ENCODE results near the gene RAB7A. TPM values are rescaled to one million over a fixed set of nuclear protein-coding genes. Genes with fewer than 3 reads are reported as not detected.

RAB7A gene
- total RNA-seq, 6 experiments from 2014 or later = 84.0 to 145 (median 119) TPM

DNA sequence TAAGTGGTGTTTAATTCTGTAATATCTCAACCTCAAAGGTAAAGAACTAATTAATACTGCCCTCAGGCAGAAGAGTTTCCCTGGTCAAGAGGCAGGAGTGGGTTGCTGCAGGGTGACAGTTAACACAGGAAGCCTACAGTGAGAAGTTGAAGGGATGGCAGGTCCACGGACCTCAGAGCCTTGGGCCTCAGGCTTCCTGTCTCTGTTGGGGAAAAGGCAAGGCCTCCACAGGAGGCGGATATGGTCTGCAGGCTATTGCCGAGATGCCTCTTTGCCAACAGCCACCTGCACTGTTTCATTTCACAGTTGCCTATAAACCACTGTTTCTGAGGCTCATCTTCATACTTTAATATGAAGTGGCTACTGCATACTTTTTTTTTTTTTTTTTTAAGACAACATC, 42.0 kb upstream of the RAB7A start:
- no peaks in the 10 kb centered on the region for H3K9me3 ChIP-seq
- 43% methylated on average over 1 of the region's 3 CpGs for WGBS (ENCODE audit: insufficient coverage, low coverage, low lambda C conversion rate, missing lambda C conversion rate)
- H3K36me3 ChIP-seq = no peaks in the 10 kb centered on the region
- no peaks in the 10 kb centered on the region for H3K4me1 ChIP-seq
- no peak overlapping the region for H3K27ac ChIP-seq
- no peak overlapping the region for H3K4me3 ChIP-seq
- intact Hi-C loops (cut with DNase I) = loop anchor here in 1 of 2 donors (5.0 kb wide), 1 partner anchor 113 kb away; no protein-coding TSS in a partner anchor
- ATAC-seq (no peak), DNase-seq (no peak)
- TF ChIP-seq, protein P1, sequence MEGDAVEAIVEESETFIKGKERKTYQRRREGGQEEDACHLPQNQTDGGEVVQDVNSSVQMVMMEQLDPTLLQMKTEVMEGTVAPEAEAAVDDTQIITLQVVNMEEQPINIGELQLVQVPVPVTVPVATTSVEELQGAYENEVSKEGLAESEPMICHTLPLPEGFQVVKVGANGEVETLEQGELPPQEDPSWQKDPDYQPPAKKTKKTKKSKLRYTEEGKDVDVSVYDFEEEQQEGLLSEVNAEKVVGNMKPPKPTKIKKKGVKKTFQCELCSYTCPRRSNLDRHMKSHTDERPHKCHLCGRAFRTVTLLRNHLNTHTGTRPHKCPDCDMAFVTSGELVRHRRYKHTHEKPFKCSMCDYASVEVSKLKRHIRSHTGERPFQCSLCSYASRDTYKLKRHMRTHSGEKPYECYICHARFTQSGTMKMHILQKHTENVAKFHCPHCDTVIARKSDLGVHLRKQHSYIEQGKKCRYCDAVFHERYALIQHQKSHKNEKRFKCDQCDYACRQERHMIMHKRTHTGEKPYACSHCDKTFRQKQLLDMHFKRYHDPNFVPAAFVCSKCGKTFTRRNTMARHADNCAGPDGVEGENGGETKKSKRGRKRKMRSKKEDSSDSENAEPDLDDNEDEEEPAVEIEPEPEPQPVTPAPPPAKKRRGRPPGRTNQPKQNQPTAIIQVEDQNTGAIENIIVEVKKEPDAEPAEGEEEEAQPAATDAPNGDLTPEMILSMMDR (IDR thresholded peaks at IDR 0.05) = no peak
- TF ChIP-seq POLR2A (IDR thresholded peaks at IDR 0.05) = no peak
- no peaks in the 10 kb centered on the region for H3K27me3 ChIP-seq

DNA sequence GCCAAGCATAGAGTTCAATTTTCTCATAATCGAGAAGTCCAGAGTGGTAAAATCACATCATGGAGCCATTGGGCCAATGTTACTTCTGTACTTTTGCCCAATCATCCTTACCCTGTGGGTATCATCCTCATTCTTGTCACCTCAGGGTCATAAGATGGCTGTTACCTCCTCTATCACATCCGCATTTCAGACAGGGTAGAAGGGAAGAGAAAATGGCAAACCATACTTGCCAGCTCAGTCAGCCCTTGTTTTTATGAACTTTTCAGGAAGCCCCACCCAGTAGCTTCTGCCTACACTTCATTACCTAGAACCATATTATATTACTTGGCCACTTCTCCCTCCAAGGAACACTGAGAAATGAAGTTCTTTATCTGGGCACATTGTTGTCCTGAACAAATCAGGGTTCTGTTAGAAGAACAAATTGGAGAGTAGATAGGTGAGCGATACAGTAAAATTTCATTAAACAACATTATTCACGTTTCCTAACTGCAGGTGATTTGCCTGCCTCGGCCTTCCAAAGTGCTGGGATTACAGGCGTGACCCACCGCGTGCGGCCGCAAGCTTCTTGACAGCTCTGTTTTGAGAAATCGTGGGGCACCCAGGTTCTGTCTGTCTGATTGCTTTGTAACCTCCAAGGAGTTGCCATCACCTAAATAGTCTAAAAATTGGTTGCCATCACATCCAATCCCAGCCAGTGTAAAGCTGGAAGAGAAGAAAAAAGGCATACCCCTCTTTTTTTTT, 40.8 kb upstream of the RAB7A start:
- no peaks in the 10 kb centered on the region for H3K4me1 ChIP-seq

DNA sequence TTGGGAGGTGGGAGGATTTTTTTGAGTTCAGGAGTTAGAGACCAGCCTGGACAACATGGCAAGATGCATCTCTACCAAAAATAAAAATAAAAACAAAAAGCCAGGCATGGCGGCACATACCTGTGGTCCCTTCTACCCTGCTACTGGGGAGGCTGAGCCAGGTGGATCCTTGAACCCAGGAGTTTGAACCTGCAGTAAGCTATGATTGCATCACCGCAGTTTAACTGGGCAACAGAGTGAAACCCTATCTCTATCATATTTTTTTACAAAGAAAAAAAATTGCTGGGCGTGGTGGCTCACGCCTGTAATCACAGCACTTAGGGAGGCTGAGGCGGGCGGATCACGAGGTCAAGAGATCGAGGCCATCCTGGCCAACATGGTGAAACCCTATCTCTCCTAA, 39.5 kb upstream of the RAB7A start:
- H3K36me3 ChIP-seq = no peaks in the 10 kb centered on the region
- H3K27me3 ChIP-seq = no peaks in the 10 kb centered on the region
- no peak overlapping the region for H3K4me3 ChIP-seq
- intact Hi-C loops (cut with DNase I) = no loop called here
- ATAC-seq (no peak), DNase-seq (no peak)
- no peak overlapping the region for H3K27ac ChIP-seq
- H3K9me3 ChIP-seq = no peaks in the 10 kb centered on the region
- TF ChIP-seq, protein P1 (IDR thresholded peaks at IDR 0.05) = no peak
- no peak for TF ChIP-seq POLR2A (IDR thresholded peaks at IDR 0.05)
- no peaks in the 10 kb centered on the region for H3K4me1 ChIP-seq
- 81% methylated on average over 8 of the region's 8 CpGs for WGBS (ENCODE audit: insufficient coverage, low coverage, low lambda C conversion rate, missing lambda C conversion rate)

More for the DNA sequence above, 40.8 kb upstream of the RAB7A start:
- Histone ChIP-seq H3K9me3 (no peaks in the 10 kb centered on the region), H3K27ac (no peak overlapping the region), H3K4me3 (no peak overlapping the region), H3K36me3 (no peaks in the 10 kb centered on the region), H3K27me3 (no peaks in the 10 kb centered on the region)
- intact Hi-C loops (cut with DNase I) = loop anchor here in 1 of 2 donors (5.0 kb wide), 1 partner anchor 112 kb away; no protein-coding TSS in a partner anchor
- ATAC-seq (no peak), DNase-seq (no peak)
- TF ChIP-seq, protein P1 (IDR thresholded peaks at IDR 0.05) = no peak
- TF ChIP-seq POLR2A (IDR thresholded peaks at IDR 0.05) = no peak
- 90% methylated on average over 11 of the region's 11 CpGs for WGBS (ENCODE audit: insufficient coverage, low coverage, low lambda C conversion rate, missing lambda C conversion rate)

DNA sequence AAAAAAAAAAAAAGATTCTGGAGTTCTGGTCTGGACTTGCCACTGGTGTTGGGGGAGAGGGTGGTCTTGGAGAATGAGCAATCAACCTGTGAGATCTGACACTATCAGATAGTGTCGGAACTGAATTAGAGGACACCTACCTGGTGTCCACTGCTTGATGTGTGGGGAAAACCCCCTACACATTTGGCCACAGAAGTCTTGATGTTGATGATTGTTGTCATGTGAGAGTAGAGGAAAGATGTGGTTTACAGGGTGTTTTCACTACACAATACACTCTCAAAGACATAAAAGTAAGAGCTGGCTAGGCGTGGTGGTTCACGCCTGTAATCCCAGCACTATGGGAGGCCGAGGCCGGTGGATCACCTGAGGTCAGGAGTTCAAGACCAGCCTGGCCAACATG, 36.9 kb upstream of the RAB7A start:
- intact Hi-C loops (cut with DNase I) = no loop called here
- DNase-seq (no peak), ATAC-seq (no peak)
- no peak overlapping the region for H3K27ac ChIP-seq
- H3K27me3 ChIP-seq = no peaks in the 10 kb centered on the region
- no peaks in the 10 kb centered on the region for H3K4me1 ChIP-seq
- no peaks in the 10 kb centered on the region for H3K9me3 ChIP-seq
- H3K36me3 ChIP-seq = no peaks in the 10 kb centered on the region
- 86% methylated on average over 5 of the region's 5 CpGs for WGBS (ENCODE audit: insufficient coverage, low coverage, low lambda C conversion rate, missing lambda C conversion rate)
- no peak overlapping the region for H3K4me3 ChIP-seq
- TF ChIP-seq POLR2A (IDR thresholded peaks at IDR 0.05) = no peak
- TF ChIP-seq, protein P1 (IDR thresholded peaks at IDR 0.05) = no peak
